GM19463 (cell line): ENCODE measurements around the gene RARG.
A peak's percentile ranks its signal among the peaks of the same experiment; 100 is the strongest.
"Not testable (repeated sequence)": the region's sequence is repeated elsewhere in the genome, so short reads cannot be mapped to it uniquely, and the experiment has no call there.

Source experiments
- ATAC-seq: cut with Tn5 transposase; IDR thresholded peaks from one replicate; pipeline ENCODE4 v1.9.1; 2021; ENCODE audit warnings: mild to moderate bottlenecking, moderate library complexity; ENCODE audit not compliant: unreplicated experiment

The RARG gene

DNA sequence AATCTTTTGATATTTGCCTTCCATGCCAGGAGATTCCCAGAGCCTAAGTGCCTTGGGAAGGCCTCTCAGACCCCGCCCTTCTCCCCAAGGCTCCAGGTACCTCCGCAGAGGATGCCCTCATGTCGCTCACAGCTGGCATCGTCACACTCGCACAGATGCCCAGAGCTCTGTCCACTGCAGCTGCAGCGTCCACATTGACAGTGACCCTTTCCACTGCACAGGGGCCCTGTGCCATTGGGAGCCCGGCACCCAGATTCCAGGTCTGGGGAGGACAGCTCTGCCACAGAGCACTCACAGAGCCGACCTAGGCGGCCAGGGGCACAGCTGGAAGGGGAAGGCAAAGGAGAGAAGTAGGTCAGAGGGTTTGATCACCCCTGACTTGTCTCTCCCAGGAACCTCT is 39.0 kb downstream of the RARG start:
- ATAC-seq = no peak

DNA sequence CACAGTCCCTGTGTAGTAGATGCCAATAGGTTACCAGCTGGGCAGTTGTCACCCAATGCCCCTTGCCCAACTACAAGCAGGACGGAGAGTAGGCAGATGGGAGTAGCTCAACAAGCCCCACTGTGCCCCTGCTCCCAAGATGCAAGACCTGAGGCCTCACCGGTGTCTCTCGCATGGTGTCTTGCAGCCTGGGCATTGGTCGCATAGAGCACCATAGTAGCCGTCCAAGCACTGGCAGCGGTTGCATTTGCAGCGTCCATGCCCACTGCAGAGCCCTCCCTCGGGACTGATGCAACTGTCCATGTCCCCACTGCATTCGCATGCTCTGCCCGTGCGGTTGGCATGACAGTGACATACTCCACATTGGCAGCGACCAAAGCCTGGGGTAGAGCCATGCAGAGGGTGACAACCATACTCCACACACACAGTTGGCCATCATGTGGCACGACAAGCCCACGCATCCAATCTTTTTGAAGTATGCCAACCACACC is 39.4 kb downstream of the RARG start:
- no peak for ATAC-seq

DNA sequence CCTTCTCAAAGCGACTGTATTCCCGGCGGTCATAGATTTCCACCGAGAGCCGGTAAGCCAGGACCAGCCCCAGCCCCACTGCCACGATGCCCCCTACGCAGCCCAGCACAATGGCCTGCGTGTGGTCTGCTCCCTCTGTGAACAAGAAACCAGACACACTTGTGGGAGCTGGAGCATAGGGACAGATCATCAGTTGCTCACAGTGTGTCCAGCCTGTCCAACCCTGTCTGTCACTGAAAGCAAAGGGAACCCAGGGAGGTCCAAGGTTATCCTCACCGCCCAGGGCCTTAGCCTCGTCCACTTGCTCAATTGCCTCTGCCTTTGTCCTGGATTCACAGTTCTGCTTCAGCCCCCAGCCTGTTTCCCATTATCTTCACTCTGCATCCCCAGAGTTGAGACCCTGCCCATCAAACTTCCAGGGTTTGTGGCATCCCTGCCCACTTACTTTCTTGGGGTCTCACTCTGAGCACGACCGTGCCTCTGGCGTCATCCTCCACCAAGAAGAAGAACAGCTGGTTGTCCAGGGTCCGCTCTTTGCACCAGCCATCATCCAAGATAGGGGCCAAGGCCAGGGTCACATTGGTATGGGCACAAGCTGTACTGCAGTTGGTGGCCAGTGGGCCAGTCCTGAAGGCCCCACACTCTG is 40.0 kb downstream of the RARG start:
- no peak for ATAC-seq

DNA sequence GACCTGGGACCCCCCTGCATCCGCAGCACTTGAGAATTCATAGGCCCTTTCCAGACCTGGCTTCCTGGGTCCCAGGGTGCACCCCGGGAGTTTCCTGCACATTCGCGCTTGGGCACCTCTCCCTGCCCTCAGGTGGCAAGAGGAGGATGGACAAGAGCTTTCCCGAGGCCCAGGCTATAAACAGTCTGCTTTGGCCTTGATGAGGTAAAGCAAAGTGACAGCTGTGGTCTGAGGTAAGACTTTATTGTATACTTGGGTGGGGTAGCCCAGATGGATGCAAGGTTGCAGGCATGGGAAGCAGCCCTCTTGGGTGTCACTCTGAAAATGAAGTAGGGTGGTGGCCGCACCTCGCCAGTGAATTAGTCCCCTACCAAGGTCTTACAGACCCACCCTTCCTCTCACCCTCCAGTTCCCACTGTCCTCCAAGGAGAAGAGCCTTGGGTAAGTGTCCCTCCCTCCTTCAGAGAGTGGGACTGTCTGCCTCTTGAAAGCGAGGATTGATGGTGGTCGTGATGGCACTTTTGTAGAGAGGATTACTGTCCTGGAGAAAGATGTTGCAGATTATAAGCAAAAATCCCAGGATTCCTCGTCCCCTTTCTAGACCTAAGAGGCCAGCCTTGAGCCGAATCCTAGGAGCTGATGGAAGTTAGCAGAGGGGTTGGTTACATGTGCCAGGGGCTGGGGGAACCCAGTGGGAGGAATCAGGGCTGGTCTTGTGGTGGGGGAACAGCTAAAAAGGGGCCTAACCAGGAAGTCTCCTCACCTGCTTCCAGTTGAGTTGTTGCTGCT is 40.7 kb downstream of the RARG start:
- no peak for ATAC-seq

DNA sequence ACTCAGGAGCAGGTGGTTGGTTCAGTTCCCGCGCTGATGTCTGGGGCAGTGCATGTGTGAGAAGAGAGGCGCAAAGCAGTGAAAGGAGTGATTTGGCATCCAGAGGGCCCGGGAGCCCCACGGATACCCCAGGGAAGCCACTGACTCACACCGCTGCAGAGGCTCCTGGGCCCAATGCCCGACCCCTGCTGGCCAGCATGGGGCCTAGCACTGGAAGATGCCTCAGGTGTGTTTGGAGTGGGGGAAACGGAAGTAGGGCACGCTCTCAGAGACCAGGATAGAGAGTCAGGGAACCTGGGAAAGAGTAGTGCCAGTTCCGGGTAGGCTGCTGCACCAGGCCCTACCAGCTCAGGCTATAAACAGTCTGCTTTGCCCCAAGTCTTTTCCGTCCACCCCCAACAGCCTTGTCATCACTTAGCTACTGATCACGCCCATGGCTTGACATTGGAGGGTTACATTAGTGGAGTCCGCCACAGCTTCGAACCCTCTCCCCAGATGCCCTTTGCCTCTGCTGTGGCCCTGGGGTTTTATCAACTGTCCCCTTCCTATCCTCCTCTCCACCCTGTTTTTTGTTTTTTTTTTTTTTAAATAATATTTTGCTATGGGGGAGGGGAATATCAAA is 41.8 kb downstream of the RARG start:
- peak; percentile 67 for ATAC-seq

DNA sequence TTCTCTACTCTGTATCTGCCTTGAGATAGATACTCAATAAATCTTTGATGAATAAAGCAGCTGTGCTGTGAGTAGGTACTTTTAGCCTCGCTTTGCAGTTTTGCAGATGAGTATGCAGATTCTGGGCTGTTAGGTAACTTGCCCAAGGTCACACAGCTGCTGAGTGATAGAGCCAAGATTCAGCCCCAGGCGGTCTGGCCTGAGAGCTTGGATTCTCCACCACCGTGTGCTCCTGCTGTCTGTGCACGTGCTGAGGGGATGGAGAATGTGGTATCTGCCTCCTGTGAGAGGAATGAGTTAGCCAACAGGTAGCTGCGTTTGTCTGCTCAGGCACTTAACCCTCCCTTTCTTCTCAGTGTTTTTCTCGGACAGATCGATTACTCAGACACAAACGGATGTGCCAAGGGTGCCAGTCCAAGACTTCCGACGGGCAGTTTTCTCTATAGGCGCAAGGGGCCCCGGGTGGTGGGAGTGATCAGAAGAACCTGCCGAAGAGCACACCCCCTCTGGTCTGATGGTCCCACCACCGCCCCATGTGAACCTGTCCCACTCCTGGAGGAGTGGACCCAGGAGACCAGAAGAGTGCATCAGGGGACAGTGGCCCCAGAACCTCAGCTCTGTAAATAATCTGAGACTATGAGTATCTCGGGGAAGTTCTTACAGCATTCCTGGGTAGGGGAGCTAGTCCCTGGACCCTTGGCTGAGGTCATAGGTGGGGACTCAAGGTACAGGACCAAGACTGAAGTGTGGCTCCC is 44.7 kb downstream of the RARG start:
- ATAC-seq = no peak

DNA sequence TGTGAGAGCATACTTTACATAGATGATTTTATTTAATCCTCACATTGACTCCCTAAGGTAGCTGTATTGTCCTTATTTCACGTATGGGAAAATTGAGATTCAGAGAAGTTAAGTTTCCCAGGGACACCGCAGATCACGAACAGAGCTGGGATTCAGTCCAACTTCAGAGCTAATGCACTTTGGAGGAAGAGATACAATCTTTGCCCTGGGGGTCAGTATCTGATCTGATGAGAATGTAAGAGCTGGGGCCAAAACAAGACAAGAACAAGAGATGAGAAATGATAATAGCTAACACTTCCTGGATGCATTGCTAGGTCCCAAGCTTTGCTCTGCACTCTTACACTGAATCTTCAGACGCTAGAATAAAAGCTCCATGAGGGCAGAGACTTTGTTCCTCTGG is 45.3 kb downstream of the RARG start:
- ATAC-seq = no peak

DNA sequence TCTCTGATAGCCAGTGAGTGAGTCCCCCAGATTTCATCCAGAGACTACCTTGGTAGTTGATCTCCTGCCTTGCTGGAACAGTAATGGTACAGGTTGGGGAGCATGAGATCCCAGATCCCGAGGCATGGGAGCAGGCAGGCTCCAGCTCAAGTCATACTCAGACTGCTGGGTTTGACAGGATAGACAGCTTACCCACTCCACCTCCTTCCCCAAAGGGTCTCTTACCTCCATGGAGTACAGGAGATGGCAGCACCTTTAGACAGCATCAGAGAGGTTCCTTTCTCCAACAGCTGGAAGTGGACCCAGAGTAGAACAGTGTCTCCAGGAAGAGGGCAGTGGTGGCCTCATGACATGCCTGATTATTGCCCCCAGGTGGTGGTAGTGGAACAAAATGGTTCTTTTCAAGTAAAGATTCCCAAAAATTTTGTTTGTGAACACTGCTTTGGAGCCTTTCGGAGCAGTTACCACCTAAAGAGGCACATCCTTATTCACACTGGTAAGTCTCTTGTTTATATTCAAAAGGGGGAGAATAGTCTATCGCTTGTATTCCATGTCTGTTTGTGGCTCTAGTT is 46.3 kb downstream of the RARG start:
- no peak for ATAC-seq

DNA sequence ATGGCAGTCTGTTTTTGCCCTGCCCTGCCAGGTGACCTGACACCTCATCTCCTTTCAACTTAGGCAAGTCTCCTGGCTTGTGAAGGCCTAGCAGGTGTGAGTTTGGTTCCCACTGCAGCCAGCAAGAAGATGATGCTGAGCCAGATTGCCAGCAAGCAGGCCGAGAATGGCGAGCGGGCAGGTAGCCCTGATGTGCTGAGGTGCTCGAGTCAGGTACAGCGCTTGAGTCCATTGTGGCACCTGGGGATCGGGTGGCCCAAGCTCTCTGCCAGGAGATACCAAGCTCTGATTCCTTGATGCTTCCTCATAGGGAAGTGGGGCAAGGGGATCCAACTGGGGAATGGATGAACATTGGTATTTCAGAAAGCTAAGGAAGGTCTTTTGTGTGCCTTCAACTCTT is 47.2 kb downstream of the RARG start:
- no peak for ATAC-seq

DNA sequence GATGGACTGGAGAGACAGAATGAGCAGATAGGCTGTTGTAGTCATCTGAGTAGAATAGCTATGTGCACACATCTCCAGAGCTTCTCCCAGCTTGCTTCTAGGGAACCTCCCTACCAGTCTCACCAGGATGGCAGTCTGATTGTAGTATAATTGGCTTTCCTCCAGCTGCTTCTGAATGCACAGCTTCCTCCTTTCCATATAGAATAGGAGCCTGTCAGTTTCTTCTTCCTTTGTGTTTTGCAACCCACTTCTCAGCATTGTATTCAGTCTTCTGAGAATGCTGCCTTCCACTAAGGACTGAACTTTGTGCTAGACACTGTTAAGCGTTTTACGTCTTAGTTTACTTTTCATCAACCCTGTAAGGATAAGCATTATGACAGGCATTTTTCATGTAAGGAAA is 49.1 kb downstream of the RARG start:
- no peak for ATAC-seq

DNA sequence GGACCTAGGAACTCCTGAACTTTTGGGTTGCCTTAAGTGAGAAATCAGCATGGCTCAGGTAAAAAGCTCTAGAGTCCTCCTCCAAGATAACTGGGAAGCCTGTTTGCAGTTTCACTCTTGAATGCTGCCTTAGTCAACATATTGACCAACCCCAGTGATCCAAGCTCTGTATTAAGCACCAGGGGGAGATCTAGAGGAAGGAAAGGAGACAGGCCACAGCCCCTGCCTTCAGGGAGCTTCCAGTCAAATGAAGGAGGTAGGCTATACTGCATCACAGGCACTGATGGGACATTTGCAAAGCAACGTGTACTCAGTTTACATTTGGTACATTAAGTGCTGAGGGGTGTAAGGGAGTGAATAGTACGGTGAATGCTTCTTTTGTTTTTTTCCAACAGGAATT is 50.1 kb downstream of the RARG start:
- ATAC-seq = no peak

DNA sequence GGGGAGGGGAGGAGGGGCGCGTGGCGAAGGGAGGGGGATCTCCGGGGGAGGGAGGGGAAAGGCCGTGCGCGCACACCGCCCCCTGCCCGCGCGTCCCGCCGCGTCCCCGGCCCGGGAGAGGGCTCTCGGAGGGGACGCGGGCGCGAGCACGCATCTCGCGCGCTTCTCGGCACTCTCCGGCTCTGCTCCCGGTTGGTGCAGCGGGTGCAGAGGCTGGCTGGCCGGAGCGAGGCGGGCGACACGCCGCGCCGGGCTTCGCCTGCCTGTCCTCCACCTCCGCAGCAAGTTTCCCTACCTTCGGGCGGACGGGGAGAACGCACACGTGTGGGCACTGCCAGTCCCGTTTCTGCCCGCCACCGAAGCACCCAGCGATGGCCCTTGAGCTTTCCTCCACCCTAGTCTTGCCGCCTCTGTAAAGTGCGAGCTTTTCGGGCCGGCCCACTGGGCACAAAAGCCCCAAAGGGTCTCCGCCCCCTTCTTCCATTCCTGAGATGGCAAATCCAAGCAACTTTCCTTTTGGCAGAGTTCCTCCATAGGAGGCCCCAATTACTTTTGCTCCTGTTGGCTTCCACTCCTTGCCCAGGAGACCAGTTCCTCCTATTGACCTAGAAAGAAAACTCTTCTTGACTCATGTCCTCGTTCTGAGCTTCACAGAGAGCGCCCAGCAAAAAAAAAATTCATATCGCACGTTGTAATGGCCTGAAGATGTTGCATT is 50.9 kb downstream of the RARG start:
- ATAC-seq = peak; percentile 43

DNA sequence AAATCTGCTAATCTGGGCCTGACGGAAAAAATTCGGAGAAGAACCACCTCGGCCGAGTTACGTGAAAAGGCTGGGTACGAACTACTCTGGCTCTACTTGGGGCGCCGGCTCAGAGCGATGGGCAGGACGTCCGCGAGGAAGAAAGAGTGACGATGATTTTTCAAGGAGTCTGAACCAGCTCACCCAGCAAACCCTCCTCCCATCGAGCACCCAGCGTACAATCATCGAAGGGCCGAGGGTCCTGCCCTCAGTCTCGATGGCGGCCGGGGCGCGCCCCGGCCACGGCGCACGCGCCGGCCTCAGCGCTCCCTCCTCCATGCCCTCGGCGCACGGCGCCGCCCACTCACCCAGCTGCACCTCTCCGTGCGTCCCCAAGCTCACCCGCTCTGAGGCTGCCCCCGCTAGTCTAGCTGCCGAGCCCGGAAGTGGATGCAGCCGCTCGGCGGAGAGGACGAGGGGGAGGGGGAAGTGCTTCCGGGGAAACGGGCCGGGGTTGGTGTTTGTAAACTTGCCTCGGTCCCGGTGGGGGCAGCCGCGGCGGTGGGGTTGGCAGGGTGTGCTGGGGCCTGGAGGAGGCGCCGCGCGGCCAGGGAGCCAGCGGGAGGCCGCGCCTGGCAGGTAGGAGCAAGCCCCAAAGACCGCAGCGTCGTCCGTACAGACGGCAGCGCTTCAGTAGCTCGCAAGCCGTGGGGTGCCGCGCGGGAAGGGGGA is 51.6 kb downstream of the RARG start, which contains the start of the genes CSAD and ZNF740:
Gene CSAD, minus strand, starts transcription at position 706 of the 711 bp plus-strand sequence. CDS start 7,455 bp downstream, outside the sequence.
Gene ZNF740, plus strand, starts transcription at position 503 of the 711 bp plus-strand sequence. CDS start 1,262 bp downstream, outside the sequence.
- ATAC-seq = peak; percentile 91

DNA sequence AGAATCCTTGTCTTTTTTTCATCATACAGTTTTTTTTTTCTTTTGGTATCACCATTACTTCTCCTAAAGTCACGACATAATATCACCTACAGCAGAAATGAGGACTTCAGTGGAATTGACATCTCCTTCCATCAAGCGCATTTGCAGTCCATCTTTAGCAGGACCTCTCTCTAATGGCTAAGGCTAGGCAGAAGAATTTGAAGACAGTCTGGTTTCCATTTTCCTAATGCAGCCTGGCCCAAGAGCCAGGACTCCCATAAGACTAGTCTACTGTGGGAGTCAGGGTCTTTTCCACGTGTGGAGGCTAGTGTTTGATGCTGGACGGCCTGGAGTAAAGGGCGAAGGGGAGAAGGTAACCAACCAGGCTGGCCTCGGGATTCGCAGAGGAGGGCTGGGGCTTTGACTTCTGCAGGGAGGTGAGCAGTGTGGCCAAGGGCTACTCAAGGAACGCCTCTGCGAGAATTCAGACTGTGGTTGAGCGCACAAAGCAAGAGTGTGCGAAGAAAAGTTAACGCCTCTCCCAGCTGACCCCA is 52.3 kb downstream of the RARG start:
- ATAC-seq = no peak

DNA sequence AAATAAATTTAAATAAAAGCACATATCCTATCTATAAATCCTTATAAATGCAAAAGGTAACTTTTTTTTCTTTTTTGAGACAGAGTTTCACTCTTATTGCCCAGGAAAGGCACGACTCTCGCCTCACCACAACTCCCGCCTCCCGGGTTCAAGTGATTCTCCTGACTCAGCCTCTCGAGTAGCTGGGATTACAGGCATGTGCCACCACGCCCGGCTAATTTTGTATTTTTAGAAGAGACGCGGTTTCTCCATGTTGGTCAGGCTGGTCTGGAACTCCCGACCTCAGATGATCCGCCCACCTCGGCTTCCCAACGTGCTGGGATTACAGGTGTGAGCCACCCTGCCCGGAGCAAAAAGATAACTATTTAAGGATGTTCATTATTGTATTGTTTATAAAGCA is 53.2 kb downstream of the RARG start:
- not testable (repeated sequence) for ATAC-seq

DNA sequence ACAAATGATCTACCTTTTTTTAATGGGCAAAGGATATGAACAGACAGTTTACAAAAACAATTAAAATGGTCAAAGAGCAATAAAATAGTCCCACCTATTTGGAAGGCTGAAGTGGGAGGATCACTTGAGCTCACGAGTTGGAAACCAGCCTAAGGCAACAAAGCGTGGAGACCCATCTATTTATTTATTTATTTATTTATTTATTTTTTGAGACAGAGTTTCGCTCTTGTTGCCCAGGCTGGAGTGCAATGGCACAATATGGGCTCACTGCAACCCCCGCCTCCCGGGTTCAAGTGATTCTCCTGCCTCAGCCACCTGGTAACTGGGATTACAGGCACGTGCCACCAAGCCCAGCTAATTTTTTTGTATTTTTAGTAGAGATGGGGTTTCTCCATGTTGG is 54.6 kb downstream of the RARG start:
- not testable (repeated sequence) for ATAC-seq

DNA sequence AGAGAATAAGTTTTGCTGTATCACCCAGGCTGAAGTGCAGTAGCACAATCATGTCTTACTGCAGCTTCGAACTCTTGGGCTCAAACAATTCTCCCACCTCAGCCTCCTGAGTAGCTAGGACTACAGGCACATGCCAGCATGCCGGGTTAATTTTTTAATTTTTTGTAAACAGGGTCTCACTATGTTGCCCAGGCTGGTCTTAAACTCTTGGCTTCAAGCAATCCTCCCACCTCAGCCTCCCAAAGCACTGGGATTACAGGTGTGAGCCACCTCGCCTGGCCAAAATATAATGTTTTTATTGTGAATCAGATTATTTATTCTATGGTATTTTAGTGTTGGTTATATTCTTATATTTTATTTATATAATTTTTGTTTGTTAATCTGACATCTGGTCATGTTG is 55.3 kb downstream of the RARG start:
- ATAC-seq = no peak

DNA sequence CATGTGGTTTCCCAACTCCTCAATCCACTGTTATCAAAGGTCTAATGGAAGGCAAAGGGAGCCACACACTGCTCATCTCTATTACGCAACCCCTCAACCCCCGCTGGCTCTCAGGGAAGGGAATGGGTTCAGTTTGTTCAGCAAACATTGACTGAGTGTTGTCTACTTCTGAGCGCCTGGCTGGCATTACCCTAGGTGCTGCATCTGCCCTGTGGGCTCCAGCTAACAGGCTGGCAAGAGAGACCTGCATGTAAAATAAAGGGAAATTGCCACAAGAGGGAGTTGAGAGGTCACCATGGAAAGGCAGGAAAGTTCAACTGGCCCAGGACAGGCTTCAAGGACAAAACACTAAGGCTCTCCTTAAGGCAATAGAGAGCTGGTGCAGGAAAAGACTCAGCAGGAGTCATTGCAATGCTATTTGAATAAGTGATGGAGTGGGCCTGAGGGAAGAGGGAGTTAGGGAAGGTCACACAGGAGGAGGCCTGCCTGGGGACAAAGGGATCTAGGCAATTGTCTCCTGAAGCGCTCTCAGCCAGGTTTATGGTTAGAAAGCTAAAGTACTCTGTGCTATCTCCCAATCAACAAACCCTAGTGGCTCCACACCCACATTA is 57.0 kb downstream of the RARG start:
- ATAC-seq = no peak
